Stimulated activated CD8-positive, alpha-beta memory T cell treated with anti-CD3 and anti-CD28 coated beads, Interleukin-7, amount 100 ng/mL, for 1 hour (primary cell): Measurements from ENCODE around the gene MR1.

Experiments
- DNase-seq, 2 donors: peaks; one replicate each; pipeline ENCODE4 v3.0.0-alpha.2; 2020; ENCODE audit warnings: low read depth in 2 of 2

The MR1 gene

GRCh38 chr1:181033799-181034451, at the start of gene MR1:
Gene MR1 (plus strand): TSS chr1:181033983. CDS start chr1:181034008, 25 bp downstream.
- DNase-seq: no peak

- DNase-seq: no peak
Observed at GRCh38 chr1:180988253-180988752, 45.5 kb upstream of the MR1 start.

- no peak for DNase-seq
Observed at GRCh38 chr1:180994262-180994661, 39.5 kb upstream of the MR1 start.

GRCh38 chr1:180997843-180998504, 35.8 kb upstream of the MR1 start:
- no peak for DNase-seq

GRCh38 chr1:181001091-181001780, 32.5 kb upstream of the MR1 start:
- no peak for DNase-seq

GRCh38 chr1:181002582-181003172, 31.1 kb upstream of the MR1 start:
- DNase-seq: no peak

GRCh38 chr1:181010789-181011188, 23.0 kb upstream of the MR1 start:
- DNase-seq: no peak

GRCh38 chr1:181011301-181012202, 22.2 kb upstream of the MR1 start:
- DNase-seq: no peak

GRCh38 chr1:181012203-181012745, 21.5 kb upstream of the MR1 start:
- DNase-seq: no peak

GRCh38 chr1:181013144-181013543, 20.6 kb upstream of the MR1 start:
- no peak for DNase-seq

- no peak for DNase-seq
Observed at GRCh38 chr1:181014477-181015250, 19.1 kb upstream of the MR1 start.

GRCh38 chr1:181015251-181015615, 18.6 kb upstream of the MR1 start:
- no peak for DNase-seq

GRCh38 chr1:181016563-181016962, 17.2 kb upstream of the MR1 start:
- DNase-seq: no peak

- DNase-seq: no peak
Observed at GRCh38 chr1:181018901-181019681, 14.7 kb upstream of the MR1 start.

- no peak for DNase-seq
Observed at GRCh38 chr1:181021159-181021558, 12.6 kb upstream of the MR1 start.

GRCh38 chr1:181021811-181022434, 11.9 kb upstream of the MR1 start:
- no peak for DNase-seq

GRCh38 chr1:181023265-181024057, 10.3 kb upstream of the MR1 start:
- no peak for DNase-seq

GRCh38 chr1:181028196-181028595, 5.6 kb upstream of the MR1 start:
- no peak for DNase-seq
